Astrocyte of the cerebellum (primary cell): ENCODE results near the gene ANKRD63.

Experiments
- DNase-seq: peaks from one replicate; pipeline ENCODE4 v3.0.0-alpha.2; 2011; ENCODE audit warnings: low read depth
- H3K4me3 ChIP-seq: 2 replicates; pipeline ENCODE4 v1.5.1; 2011; ENCODE audit warnings: mild to moderate bottlenecking, low read depth, low read length, moderate library complexity
- CTCF ChIP-seq: IDR thresholded peaks from 2 replicates; pipeline ENCODE4 v1.5.1; 2012; ENCODE audit warnings: low read length, low read depth, moderate library complexity, mild to moderate bottlenecking; ENCODE audit errors: missing control alignments
- in situ Hi-C: cut with HindIII; loops from 2 replicates; pipeline ENCODE4 v1.10.0; 2017; ENCODE audit warnings: low sequenced_read_pairs

ANKRD63 gene, protein sequence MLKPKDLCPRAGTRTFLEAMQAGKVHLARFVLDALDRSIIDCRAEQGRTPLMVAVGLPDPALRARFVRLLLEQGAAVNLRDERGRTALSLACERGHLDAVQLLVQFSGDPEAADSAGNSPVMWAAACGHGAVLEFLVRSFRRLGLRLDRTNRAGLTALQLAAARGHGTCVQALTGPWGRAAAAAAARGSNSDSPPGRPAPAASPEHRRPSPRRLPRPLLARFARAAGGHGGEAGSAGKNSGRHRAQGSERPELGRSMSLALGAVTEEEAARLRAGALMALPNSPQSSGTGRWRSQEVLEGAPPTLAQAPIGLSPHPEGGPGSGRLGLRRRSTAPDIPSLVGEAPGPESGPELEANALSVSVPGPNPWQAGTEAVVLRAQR

DNA sequence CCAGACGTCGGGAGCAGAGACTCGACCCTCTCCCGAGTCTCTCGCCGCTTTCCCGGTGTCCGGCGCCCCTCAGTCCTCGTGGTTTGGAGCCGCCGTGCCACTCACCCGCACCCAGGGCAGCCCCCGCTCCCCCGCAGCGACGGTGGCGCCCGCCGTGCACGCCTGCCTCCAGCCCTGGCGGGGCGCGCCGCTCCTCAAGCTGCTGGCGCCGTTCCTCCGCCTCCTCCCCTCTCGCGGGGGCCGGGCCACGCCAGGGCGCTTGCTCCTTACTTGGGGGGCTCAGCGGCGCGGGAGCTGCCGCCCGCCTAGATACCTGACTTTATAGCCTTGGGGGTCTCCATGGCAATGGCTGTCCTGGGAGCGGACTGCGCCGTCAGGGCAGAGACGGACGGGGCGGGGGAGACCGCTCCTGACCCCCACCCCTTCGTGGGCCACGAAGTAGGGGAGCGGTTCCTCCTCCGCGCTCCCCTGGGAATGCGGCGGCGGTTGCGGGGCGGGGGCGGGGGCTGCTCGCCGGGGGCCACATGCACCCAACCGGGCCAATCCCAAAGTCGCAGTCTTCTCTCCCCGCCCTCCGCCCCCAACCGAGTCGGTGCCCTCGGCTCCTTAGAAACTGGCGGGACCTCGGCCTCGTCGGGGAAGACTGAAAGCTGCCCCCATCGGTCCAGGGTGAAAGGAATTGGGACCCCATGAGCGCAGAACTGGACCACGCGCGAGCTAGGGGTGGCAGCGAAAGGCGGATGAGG lies at the start of gene ANKRD63:
TSS of gene ANKRD63 (minus strand) at position 196 of the 746 bp plus-strand sequence. CDS start 478 bp downstream, outside the sequence.
- H3K4me3 ChIP-seq: peak within 1 kb of the TSS; percentile 33
- in situ Hi-C loops: no loop called here
- TF ChIP-seq CTCF: no peak
- no peak for DNase-seq

DNA sequence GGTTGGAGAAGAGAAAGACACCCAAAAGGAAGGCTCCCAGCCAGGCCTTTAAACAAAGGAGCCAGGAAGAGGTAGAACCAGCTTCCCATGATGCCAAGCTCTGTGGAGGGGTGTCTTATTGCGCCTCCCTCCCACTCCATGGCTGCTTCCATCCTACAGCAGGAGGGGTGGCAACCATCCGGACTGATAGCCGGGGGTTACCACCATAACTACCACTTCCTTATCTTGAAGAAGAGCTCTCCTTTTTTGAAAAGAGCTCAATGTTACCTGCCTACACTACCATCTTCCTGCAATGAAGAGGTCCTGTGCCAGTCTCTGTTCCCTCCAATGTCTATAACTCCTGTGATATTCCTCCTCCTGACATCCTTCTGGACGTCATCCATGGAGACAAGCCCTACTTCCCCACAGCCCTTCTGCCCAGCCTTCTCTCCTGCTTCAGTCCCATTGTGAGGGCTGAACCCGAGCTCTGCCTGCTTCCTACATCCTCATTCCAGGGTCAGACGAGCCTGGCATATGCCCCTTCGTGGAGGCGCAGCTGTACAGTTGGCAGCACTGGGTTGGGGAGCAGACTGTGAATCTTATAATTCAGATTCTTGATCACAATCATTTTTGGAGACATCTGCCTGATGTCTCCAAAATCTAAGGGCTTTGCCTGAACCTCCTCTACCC lies 49.4 kb upstream of the ANKRD63 start:
- no peak overlapping the region for H3K4me3 ChIP-seq
- TF ChIP-seq CTCF: no peak
- DNase-seq: no peak
- in situ Hi-C loops: no loop called here

GRCh38 chr15:40331637-40332036 lies 48.8 kb upstream of the ANKRD63 start:
- TF ChIP-seq CTCF: no peak
- in situ Hi-C loops: no loop called here
- DNase-seq: no peak
- no peak overlapping the region for H3K4me3 ChIP-seq

DNA sequence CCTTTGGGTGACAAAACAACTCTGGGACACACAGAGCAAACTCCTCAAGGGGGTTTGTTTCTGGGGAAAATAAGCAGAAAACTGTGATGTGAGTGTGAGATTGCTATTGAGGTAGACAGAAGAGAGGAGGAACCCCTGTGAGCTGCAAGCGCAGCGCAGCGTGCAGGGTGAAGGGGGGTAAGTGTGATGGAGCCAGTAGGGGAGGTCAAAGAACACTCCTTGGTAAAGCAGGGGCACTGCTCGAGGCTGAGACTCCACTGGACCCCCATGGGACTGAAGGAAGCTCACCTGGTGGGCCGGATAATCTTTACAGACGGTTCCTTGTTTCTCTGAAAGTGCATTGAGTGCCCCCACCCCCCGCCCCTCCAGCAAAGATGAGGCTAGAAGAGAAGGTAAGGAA lies 48.2 kb upstream of the ANKRD63 start:
- no peak for TF ChIP-seq CTCF
- DNase-seq: no peak
- in situ Hi-C loops: no loop called here
- H3K4me3 ChIP-seq: no peak overlapping the region

GRCh38 chr15:40330368-40330836 lies 47.5 kb upstream of the ANKRD63 start:
- in situ Hi-C loops: no loop called here
- no peak overlapping the region for H3K4me3 ChIP-seq
- DNase-seq: no peak
- TF ChIP-seq CTCF: no peak

DNA sequence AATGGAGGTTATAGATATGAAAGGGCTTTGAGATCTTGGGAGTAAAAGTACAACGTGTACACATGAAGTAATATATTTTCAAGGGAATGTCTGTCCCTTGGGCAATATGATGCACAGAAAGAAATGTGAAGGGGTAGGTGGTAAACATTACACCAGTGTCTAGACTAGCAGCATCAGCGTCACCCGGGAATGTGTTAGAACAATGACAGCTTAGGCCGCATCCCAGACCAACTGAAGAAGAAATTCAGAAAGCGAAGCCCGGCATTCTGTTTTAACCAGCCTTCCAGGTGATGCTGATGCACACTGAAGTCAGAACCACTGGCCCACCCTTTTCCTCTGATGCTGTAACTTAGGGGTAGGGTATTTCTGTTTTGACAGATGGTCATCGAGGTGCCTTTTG lies 46.9 kb upstream of the ANKRD63 start:
- DNase-seq: no peak
- H3K4me3 ChIP-seq: no peak overlapping the region
- TF ChIP-seq CTCF: no peak
- in situ Hi-C loops: loop anchor here (5.0 kb wide), 1 partner anchor 57 kb away; no protein-coding TSS in a partner anchor
